ENCODE measurements around the gene HCRTR1. TPM values are rescaled to one million over a fixed set of nuclear protein-coding genes. Genes with fewer than 3 reads are reported as not detected.

HCRTR1 gene
- polyA plus RNA-seq, 1 donor from 2014 or later = 0.37 TPM

- no peaks in the 10 kb centered on the region for H4K20me1 ChIP-seq (ENCODE audit: insufficient read depth)
- no peak overlapping the region for H3K9ac ChIP-seq (ENCODE audit: low read length)
- H3K9me3 ChIP-seq (ENCODE audit: low read length) = no peaks in the 10 kb centered on the region
- H2AFZ ChIP-seq (ENCODE audit: low read depth, low read length) = no peak overlapping the region
- H3F3A ChIP-seq (ENCODE audit: insufficient read depth, low read length, poor library complexity, severe bottlenecking) = no peaks in the 10 kb centered on the region
- no peak overlapping the region for H3K4me2 ChIP-seq (ENCODE audit: low read length)
- no peaks in the 10 kb centered on the region for H3K36me3 ChIP-seq (ENCODE audit: insufficient read depth, low read length)
- H3K27me3 ChIP-seq (ENCODE audit: insufficient read depth, low read depth, low read length) = no peaks in the 10 kb centered on the region
- no peak overlapping the region for H3K4me3 ChIP-seq (ENCODE audit: low read length)
- no peak overlapping the region for H3K27ac ChIP-seq (ENCODE audit: low read length)
- H3K79me2 ChIP-seq (replicated peaks; ENCODE audit: insufficient read depth, low read length) = no peaks in the 10 kb centered on the region
- TF ChIP-seq CTCF (IDR thresholded peaks at IDR 0.05; ENCODE audit: poor library complexity, severe bottlenecking) (no peak), REST (IDR thresholded peaks at IDR 0.05; ENCODE audit: borderline replicate concordance) (no peak), SMC3 (conservative IDR thresholded peaks at IDR 0.05; ENCODE audit: poor library complexity) (no peak), MXI1 (conservative IDR thresholded peaks at IDR 0.05; ENCODE audit: poor library complexity, severe bottlenecking) (no peak), POLR2AphosphoS5 (IDR thresholded peaks at IDR 0.05) (no peak), RAD21 (conservative IDR thresholded peaks at IDR 0.05) (no peak), EP300 (conservative IDR thresholded peaks at IDR 0.05; ENCODE audit: poor library complexity, severe bottlenecking) (no peak), EZH2 (IDR thresholded peaks at IDR 0.05; ENCODE audit: borderline replicate concordance, insufficient read depth, low read length, poor library complexity, severe bottlenecking) (no peak), TAF1 (IDR thresholded peaks at IDR 0.05; ENCODE audit: low read depth) (no peak)
- no peaks in the 10 kb centered on the region for H3K9me2 ChIP-seq (ENCODE audit: insufficient read depth, low read length)
These were observed 43.5 kb downstream of the HCRTR1 start for GRCh38 chr1:31660871-31661455.

GRCh38 chr1:31661856-31662255, 44.4 kb downstream of the HCRTR1 start:
- H3K36me3 ChIP-seq (ENCODE audit: insufficient read depth, low read length) = no peaks in the 10 kb centered on the region
- no peak overlapping the region for H3K27ac ChIP-seq (ENCODE audit: low read length)
- no peak overlapping the region for H3K4me2 ChIP-seq (ENCODE audit: low read length)
- H3K4me3 ChIP-seq (ENCODE audit: low read length) = no peak overlapping the region
- no peaks in the 10 kb centered on the region for H3K79me2 ChIP-seq (replicated peaks; ENCODE audit: insufficient read depth, low read length)
- TF ChIP-seq EP300 (conservative IDR thresholded peaks at IDR 0.05; ENCODE audit: poor library complexity, severe bottlenecking) (no peak), TAF1 (IDR thresholded peaks at IDR 0.05; ENCODE audit: low read depth) (no peak), SMC3 (conservative IDR thresholded peaks at IDR 0.05; ENCODE audit: poor library complexity) (no peak), POLR2AphosphoS5 (IDR thresholded peaks at IDR 0.05) (no peak), RAD21 (conservative IDR thresholded peaks at IDR 0.05) (no peak), REST (IDR thresholded peaks at IDR 0.05; ENCODE audit: borderline replicate concordance) (no peak), MXI1 (conservative IDR thresholded peaks at IDR 0.05; ENCODE audit: poor library complexity, severe bottlenecking) (no peak), EZH2 (IDR thresholded peaks at IDR 0.05; ENCODE audit: borderline replicate concordance, insufficient read depth, low read length, poor library complexity, severe bottlenecking) (no peak), CTCF (IDR thresholded peaks at IDR 0.05; ENCODE audit: poor library complexity, severe bottlenecking) (no peak)
- no peaks in the 10 kb centered on the region for H3K9me2 ChIP-seq (ENCODE audit: insufficient read depth, low read length)
- no peaks in the 10 kb centered on the region for H4K20me1 ChIP-seq (ENCODE audit: insufficient read depth)
- H3K9ac ChIP-seq (ENCODE audit: low read length) = no peak overlapping the region
- H3F3A ChIP-seq (ENCODE audit: insufficient read depth, low read length, poor library complexity, severe bottlenecking) = no peaks in the 10 kb centered on the region
- no peaks in the 10 kb centered on the region for H3K9me3 ChIP-seq (ENCODE audit: low read length)
- H3K27me3 ChIP-seq (ENCODE audit: insufficient read depth, low read depth, low read length) = no peaks in the 10 kb centered on the region
- no peak overlapping the region for H2AFZ ChIP-seq (ENCODE audit: low read depth, low read length)
